ENCODE data around the gene SELENOO.
"Not testable (repeated sequence)": the region's sequence is repeated elsewhere in the genome, so short reads cannot be mapped to it uniquely, and the experiment has no call there.

Gene SELENOO

GRCh38 chr22:50200461-50201190, at the start of gene SELENOO:
SELENOO (plus strand) TSS chr22:50201011; CDS start chr22:50201037, 26 bp downstream.
- peak; percentile 59 for DNase-seq

DNA sequence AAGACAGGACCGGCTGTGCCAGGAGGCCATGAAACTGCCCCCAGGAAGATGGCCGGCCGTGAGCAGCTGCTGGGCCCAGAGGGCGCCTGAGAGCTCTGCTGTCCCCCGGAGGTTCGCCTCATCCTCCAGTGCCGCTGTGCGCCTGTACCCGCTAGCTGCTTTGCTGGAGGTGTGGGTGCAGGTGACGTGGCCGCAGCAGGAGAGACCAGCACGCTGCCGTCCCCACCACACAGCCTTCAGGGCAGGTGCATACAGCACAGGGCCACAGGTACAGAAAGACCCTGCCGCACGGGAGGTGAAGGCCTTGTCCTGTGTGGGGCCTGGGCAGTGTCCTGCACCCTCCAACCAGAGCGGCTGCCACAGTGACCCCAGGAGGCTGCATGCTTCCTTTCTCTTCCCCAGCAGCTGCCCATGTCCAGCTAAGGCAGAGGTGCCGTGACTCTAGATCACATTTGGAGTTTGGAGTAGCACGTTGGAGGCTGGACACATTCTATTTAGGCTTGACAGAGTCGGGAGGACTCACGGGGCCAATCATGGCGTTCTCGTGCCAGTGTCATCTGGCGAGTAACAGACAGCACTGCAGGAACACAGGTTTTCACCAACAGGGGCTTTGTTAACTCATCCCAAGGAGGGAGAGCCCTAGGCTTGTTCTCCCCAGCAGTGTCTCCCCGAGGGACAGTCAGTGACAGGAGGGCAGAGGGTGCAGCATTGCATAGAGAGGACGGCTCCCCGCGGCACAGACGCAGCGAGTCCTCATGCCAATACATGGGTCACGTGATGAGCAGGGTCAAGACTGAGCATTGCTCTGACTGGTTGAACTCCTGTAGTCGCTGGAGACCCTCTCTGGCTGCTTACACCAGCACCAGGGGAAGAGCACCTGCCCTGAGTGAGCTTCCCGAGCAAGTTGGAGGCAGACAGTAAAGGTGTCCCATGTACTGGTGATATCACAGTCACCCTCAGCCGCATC, 49.0 kb upstream of the SELENOO start:
- DNase-seq = no peak

DNA sequence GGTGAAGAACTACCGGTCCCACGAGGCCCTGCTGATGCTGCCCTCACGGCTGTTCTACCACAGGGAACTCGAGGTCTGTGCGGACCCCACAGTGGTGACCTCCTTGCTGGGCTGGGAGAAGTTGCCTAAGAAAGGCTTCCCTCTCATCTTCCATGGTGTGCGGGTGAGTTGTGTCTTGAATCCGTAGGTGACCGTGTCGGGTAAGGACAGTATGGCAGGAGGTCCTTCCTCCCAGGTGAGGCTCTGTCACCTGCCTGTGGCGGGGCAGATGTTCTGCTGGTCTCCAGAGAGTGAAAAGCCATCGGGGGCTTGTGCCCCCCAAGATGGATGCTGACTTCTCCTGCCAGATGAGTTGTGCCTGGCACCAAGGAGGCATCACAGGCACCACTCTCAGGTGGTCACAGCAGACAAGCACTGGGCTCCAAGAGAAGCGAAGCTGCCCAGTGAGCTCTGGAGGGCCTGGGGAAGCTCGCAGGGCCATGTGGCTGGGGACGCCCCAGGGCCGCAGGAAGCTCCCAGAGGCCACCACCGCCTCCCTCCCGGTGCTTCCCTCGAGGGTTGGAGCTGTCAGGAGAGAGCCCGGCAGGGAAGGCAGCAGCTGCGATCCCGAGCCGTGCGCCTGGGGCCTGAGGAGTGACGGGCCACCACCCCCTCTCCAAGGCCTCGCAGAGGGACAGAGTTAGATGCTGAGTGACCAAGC, 47.6 kb upstream of the SELENOO start:
- DNase-seq = no peak

DNA sequence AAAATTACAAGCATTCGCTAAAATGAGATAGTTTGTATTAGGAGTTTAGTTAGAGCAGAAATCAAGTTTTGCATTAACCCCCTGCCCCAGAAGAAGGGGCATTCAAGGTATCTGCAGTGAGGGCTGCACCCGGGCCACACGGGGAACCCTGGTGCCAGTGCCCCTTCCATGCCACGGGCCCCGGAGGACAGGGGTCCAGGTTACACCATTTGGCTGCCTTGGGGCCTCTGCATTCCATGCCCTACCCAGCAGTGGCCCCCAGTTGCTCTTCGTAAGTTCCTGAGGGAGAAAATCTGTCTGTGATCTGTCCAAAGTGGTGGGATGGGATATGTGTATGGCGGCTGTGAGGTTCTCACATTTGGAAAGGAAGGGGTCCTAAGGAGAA, 47.1 kb upstream of the SELENOO start:
- DNase-seq = no peak

DNA sequence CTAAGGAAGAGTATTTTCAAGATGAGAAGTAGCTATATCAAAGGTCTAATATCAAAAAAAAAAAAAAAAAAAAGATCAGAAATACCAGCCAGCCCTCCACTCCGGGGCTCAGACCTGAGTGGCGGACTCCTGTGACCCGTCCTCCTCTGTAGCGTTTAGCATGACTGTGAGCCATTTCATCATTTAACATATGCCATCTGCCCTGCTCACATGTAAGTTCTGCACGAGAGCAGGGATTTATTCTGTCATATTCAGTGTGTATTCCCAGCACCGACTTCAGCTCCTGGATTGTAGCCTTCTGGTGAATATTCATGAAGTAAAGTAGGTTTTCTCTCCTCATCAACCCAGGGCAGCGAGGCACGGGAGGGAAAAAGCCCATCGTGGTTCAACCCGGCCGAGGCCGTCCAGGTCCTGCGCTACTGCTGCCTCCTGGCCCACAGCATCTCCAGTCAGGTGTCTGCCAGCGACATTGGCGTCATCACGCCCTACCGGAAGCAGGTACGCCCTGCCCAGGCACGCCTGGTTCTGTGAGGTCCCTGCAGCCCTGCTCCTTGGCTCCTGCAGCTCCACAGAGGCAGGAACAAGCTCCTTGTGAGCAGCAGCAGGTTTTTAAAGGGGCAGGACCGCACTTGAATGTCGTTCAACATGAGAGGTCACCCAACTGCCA, 43.0 kb upstream of the SELENOO start:
- no peak for DNase-seq

GRCh38 chr22:50160947-50161346, 39.9 kb upstream of the SELENOO start:
- DNase-seq = no peak

DNA sequence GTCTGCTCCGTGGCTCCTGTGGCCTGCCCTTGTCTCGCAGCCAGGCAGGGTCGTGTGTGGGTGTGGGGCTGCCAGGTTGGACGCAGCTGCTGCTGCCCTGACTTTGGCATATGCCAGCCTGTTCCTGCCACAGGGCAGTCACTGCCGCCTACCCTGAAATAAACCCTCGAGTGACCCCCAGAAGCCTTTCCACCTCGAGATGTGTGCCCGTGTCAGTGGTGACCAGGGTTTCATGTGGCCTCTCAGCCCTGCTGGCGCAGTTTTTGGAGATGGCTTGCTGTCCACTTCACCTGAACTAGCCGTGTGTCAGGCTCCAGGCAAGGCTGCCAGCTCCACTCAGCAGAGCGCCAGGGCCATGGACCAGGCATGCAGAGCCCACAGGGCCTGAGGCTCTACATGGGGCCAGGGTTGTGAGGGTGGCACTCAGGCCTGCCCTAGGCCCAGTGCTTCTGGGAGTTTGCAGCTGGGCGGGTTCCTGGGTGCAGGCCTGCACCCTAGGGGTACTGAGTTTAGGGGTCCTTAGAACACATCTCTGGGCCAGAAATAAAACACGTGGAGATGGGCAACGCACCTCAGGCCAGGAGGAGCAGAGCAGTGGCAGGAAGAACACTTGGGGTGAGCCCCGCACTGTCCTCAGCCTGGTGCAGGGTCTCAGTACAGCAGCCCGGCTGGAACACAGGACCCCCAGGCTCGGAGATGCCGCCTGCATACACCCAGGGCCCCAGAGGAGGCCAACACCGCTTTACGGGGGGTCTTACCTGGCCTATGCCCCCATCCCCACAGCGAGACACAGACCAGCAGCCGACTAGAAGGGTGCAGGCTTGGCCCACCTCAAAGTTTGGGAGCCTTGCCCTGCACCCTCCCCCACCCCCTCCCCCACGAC, 39.1 kb upstream of the SELENOO start:
- no peak for DNase-seq

DNA sequence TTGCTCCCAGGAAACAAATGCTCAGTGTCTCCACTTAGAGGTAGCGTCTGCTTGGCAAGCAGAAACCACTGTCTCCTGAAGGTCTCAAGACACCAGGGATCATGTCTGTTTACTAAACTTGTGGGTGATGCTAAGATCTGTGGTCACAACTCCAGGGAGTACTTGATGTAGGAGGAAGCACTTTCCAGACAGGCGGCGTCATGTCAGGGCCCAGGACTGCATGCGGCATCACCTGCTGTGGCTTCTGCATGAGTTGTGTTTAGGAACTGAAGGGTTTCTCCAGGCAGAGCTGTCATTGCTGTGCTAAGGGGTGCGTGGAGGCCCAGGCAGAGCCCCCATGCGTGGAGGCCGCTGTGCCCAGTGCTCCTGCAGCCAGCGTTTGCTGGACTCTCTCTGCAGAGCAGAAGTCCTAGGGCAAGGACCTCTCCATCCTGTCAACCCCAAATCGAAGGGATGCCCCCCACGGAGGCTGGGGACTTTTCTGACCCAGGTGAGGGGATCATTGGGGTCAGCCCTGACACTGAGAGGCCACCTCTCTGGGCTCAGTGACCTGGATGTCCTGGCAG, 38.3 kb upstream of the SELENOO start:
- DNase-seq = no peak

GRCh38 chr22:50165436-50166123, 35.2 kb upstream of the SELENOO start:
- DNase-seq = no peak

GRCh38 chr22:50167689-50168489, 32.9 kb upstream of the SELENOO start:
- no peak for DNase-seq

GRCh38 chr22:50168490-50169180, 32.2 kb upstream of the SELENOO start:
- not testable (repeated sequence) for DNase-seq

GRCh38 chr22:50169181-50169759, 31.5 kb upstream of the SELENOO start:
- DNase-seq = no peak

- DNase-seq = no peak
These were observed 31.0 kb upstream of the SELENOO start for GRCh38 chr22:50169774-50170341.

- no peak for DNase-seq
These were observed 30.1 kb upstream of the SELENOO start, which contains the start of gene PANX2 for GRCh38 chr22:50170453-50171318. PANX2 (plus strand) TSS chr22:50170731; CDS start chr22:50170731, 0 bp downstream.

GRCh38 chr22:50171319-50171964, 29.4 kb upstream of the SELENOO start:
- DNase-seq = no peak

GRCh38 chr22:50171965-50172421, 28.8 kb upstream of the SELENOO start:
- no peak for DNase-seq

Data from NCI-H2227 treated with DMSO at 0.1 percent for 48 hours (cell line).